Astrocyte (in vitro differentiated cells and primary cell): ENCODE data around the gene FAM177B. TPM values are rescaled to one million over a fixed set of nuclear protein-coding genes. Genes with fewer than 3 reads are reported as not detected.

Source experiments
- DNase-seq: peaks from one replicate; pipeline ENCODE4 v3.0.0-alpha.2; 2010; ENCODE audit warnings: low read depth
- FAIRE-seq: peaks from 2 replicates; lab custom pipeline; 2011; peaks lifted over from hg19 to GRCh38; lab: Jason Lieb, UNC
- H2AFZ ChIP-seq: 2 replicates; pipeline ENCODE4 v1.6.0; 2012; ENCODE audit warnings: low read depth, low read length, inconsistent platforms
- H3K27ac ChIP-seq: 2 replicates; pipeline ENCODE4 v1.5.1; 2011; ENCODE audit warnings: low read depth, low read length, inconsistent platforms
- H3K27me3 ChIP-seq: 2 replicates; pipeline ENCODE4 v1.6.0; 2011; ENCODE audit warnings: low read length, inconsistent platforms; ENCODE audit not compliant: insufficient read depth
- H3K36me3 ChIP-seq: 2 replicates; pipeline ENCODE4 v1.5.1; 2011; ENCODE audit warnings: low read length, inconsistent platforms; ENCODE audit not compliant: insufficient read depth
- H3K4me1 ChIP-seq: 2 replicates; pipeline ENCODE4 v1.5.1; 2011; ENCODE audit warnings: low read length, inconsistent platforms; ENCODE audit not compliant: insufficient read depth
- H3K4me2 ChIP-seq: 2 replicates; pipeline ENCODE4 v1.6.0; 2012; ENCODE audit warnings: low read length, inconsistent platforms
- H3K4me3 ChIP-seq: 2 replicates; pipeline ENCODE4 v1.5.1; 2011; ENCODE audit warnings: low read depth, mild to moderate bottlenecking, low read length, inconsistent platforms; ENCODE audit not compliant: insufficient read depth
- H3K79me2 ChIP-seq: 2 replicates; pipeline ENCODE4 v1.6.0; 2012; ENCODE audit warnings: mild to moderate bottlenecking, low read length, inconsistent platforms; ENCODE audit not compliant: insufficient read depth
- H3K9ac ChIP-seq: 2 replicates; pipeline ENCODE4 v1.6.0; 2012; ENCODE audit warnings: mild to moderate bottlenecking, low read length, inconsistent platforms
- H3K9me3 ChIP-seq: 2 replicates; pipeline ENCODE4 v1.5.1; 2012; ENCODE audit warnings: low read depth, mild to moderate bottlenecking, low read length, inconsistent platforms; ENCODE audit not compliant: insufficient read depth
- H4K20me1 ChIP-seq: 2 replicates; pipeline ENCODE4 v1.6.0; 2012; ENCODE audit warnings: low read length, inconsistent platforms; ENCODE audit not compliant: insufficient read depth
- H3K27ac Mint-ChIP-seq: one replicate; pipeline ENCODE4 v1.8.0; 2021; ENCODE audit warnings: mild to moderate bottlenecking, mixed read lengths; ENCODE audit not compliant: unreplicated experiment
- H3K27me3 Mint-ChIP-seq: one replicate; pipeline ENCODE4 v1.8.0; 2021; ENCODE audit warnings: low read depth, mixed read lengths; ENCODE audit not compliant: unreplicated experiment
- H3K36me3 Mint-ChIP-seq: one replicate; pipeline ENCODE4 v1.8.0; 2021; ENCODE audit warnings: low read depth, mixed read lengths; ENCODE audit not compliant: unreplicated experiment
- H3K4me1 Mint-ChIP-seq: one replicate; pipeline ENCODE4 v1.8.0; 2021; ENCODE audit warnings: low read depth, mixed read lengths; ENCODE audit not compliant: unreplicated experiment
- H3K4me3 Mint-ChIP-seq: one replicate; pipeline ENCODE4 v1.8.0; 2021; ENCODE audit warnings: mild to moderate bottlenecking, moderate library complexity, mixed read lengths; ENCODE audit not compliant: unreplicated experiment
- H3K9me3 Mint-ChIP-seq: one replicate; pipeline ENCODE4 v1.8.0; 2021; ENCODE audit warnings: mild to moderate bottlenecking, mixed read lengths; ENCODE audit not compliant: unreplicated experiment
- CTCF ChIP-seq: IDR thresholded peaks from 2 replicates; pipeline ENCODE4 v1.5.1; 2011; ENCODE audit warnings: low read depth, mild to moderate bottlenecking, inconsistent platforms, low read length, moderate library complexity; ENCODE audit not compliant: insufficient read depth
- EZH2 ChIP-seq: IDR thresholded peaks from 2 replicates; pipeline ENCODE4 v1.6.1; 2012; ENCODE audit warnings: mild to moderate bottlenecking, low read length, inconsistent platforms; ENCODE audit not compliant: insufficient read depth
- total RNA-seq: library from RNA; stranded (reverse); gene quantifications from 2 replicates; pipeline ENCODE4 v1.2.1, GENCODE V29; 2021

The FAM177B gene
- total RNA-seq, 1 donor from 2014 or later: not detected

GRCh38 chr1:222777977-222778376 is 41.0 kb downstream of the FAM177B start:
- H3K27me3 Mint-ChIP-seq: no peaks in the 10 kb centered on the region
- FAIRE-seq: no peak
- no peak for DNase-seq
- no peak overlapping the region for H3K27ac Mint-ChIP-seq
- H3K9me3 Mint-ChIP-seq: no peaks in the 10 kb centered on the region
- Histone ChIP-seq H3K4me1 (no peaks in the 10 kb centered on the region), H3K9ac (no peak overlapping the region), H3K4me2 (no peak overlapping the region), H3K27ac (no peak overlapping the region), H3K36me3 (no peaks in the 10 kb centered on the region), H4K20me1 (no peaks in the 10 kb centered on the region), H3K27me3 (no peaks in the 10 kb centered on the region), H3K9me3 (no peaks in the 10 kb centered on the region), H3K4me3 (no peak overlapping the region), H2AFZ (no peak overlapping the region), H3K79me2 (no peaks in the 10 kb centered on the region)
- H3K36me3 Mint-ChIP-seq: no peaks in the 10 kb centered on the region
- TF ChIP-seq CTCF (no peak), EZH2 (no peak)
- no peak overlapping the region for H3K4me3 Mint-ChIP-seq
- no peaks in the 10 kb centered on the region for H3K4me1 Mint-ChIP-seq

GRCh38 chr1:222781251-222781650 is 44.2 kb downstream of the FAM177B start:
- no peaks in the 10 kb centered on the region for H3K36me3 ChIP-seq
- H3K4me1 Mint-ChIP-seq: peaks cover 8% of the 10 kb centered on the region
- no peak overlapping the region for H3K4me3 ChIP-seq
- no peak overlapping the region for H3K27ac Mint-ChIP-seq
- H3K27me3 Mint-ChIP-seq: no peaks in the 10 kb centered on the region
- FAIRE-seq (no peak), DNase-seq (no peak)
- H4K20me1 ChIP-seq: no peaks in the 10 kb centered on the region
- no peak overlapping the region for H2AFZ ChIP-seq
- no peak overlapping the region for H3K9ac ChIP-seq
- no peaks in the 10 kb centered on the region for H3K4me1 ChIP-seq
- no peaks in the 10 kb centered on the region for H3K9me3 Mint-ChIP-seq
- H3K27me3 ChIP-seq: peaks cover 10% of the 10 kb centered on the region
- no peak for TF ChIP-seq EZH2
- no peak for TF ChIP-seq CTCF
- no peak overlapping the region for H3K4me2 ChIP-seq
- H3K27ac ChIP-seq: no peak overlapping the region
- no peak overlapping the region for H3K4me3 Mint-ChIP-seq
- no peaks in the 10 kb centered on the region for H3K79me2 ChIP-seq
- no peaks in the 10 kb centered on the region for H3K36me3 Mint-ChIP-seq
- H3K9me3 ChIP-seq: no peaks in the 10 kb centered on the region

- no peak for FAIRE-seq
- no peak overlapping the region for H3K4me2 ChIP-seq
Observed at GRCh38 chr1:222783051-222783450, 46.0 kb downstream of the FAM177B start.

More at GRCh38 chr1:222783051-222783450, 46.0 kb downstream of the FAM177B start:
- no peak overlapping the region for H2AFZ ChIP-seq
- Mint-ChIP-seq H3K4me1 (peaks cover 15% of the 10 kb centered on the region), H3K36me3 (no peaks in the 10 kb centered on the region), H3K4me3 (no peak overlapping the region), H3K27me3 (no peaks in the 10 kb centered on the region), H3K9me3 (no peaks in the 10 kb centered on the region), H3K27ac (no peak overlapping the region)
- no peak for DNase-seq
- H3K79me2 ChIP-seq: no peaks in the 10 kb centered on the region
- no peaks in the 10 kb centered on the region for H3K36me3 ChIP-seq
- H3K27ac ChIP-seq: no peak overlapping the region
- H3K9ac ChIP-seq: no peak overlapping the region
- H3K9me3 ChIP-seq: no peaks in the 10 kb centered on the region
- no peaks in the 10 kb centered on the region for H3K4me1 ChIP-seq
- TF ChIP-seq CTCF (no peak), EZH2 (no peak)
- H3K27me3 ChIP-seq: peaks cover 10% of the 10 kb centered on the region
- no peak overlapping the region for H3K4me3 ChIP-seq
- no peaks in the 10 kb centered on the region for H4K20me1 ChIP-seq
